Right lobe of liver (tissue), 4 donors: ENCODE results near the gene GALNS.

Source experiments
- POLR2A ChIP-seq: fragments of 450-650 bp; IDR thresholded peaks from one replicate; pipeline ENCODE4 v1.6.1; 2017; ENCODE audit warnings: antibody characterized with exemption, mild to moderate bottlenecking
- TF ChIP-seq, protein P1 (sequence below), 4 donors: fragments of 200-600 bp in 3 of 4; fragments of 450-650 bp in 1 of 4; IDR thresholded peaks; one replicate each; pipeline versions ENCODE4 v1.5.1 to v1.8.0; 2016 to 2022; ENCODE audit warnings: antibody characterized with exemption in 4 of 4, mild to moderate bottlenecking in 2 of 4
- donor health status: DM: no; HTN: no; CAD: no.
- donor health status: DM: no; HTN: no; CAD: no.
- donor health status: DM: no; HTN: yes; CAD: no.

GRCh38 chr16:88815227-88815626, 41.5 kb downstream of the GALNS start:
- no peak for TF ChIP-seq POLR2A
- TF ChIP-seq, protein P1, sequence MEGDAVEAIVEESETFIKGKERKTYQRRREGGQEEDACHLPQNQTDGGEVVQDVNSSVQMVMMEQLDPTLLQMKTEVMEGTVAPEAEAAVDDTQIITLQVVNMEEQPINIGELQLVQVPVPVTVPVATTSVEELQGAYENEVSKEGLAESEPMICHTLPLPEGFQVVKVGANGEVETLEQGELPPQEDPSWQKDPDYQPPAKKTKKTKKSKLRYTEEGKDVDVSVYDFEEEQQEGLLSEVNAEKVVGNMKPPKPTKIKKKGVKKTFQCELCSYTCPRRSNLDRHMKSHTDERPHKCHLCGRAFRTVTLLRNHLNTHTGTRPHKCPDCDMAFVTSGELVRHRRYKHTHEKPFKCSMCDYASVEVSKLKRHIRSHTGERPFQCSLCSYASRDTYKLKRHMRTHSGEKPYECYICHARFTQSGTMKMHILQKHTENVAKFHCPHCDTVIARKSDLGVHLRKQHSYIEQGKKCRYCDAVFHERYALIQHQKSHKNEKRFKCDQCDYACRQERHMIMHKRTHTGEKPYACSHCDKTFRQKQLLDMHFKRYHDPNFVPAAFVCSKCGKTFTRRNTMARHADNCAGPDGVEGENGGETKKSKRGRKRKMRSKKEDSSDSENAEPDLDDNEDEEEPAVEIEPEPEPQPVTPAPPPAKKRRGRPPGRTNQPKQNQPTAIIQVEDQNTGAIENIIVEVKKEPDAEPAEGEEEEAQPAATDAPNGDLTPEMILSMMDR (IDR thresholded peaks at IDR 0.05): no peak
